Left renal cortex interstitium (tissue), 4 donors: ENCODE measurements around the gene LAMP5. TPM values are rescaled to one million over a fixed set of nuclear protein-coding genes. Genes with fewer than 3 reads are reported as not detected.

Experiments
- DNase-seq, 4 donors: peaks; one replicate each; pipeline ENCODE4 v3.0.0-alpha.2; 2013; ENCODE audit warnings: low read depth in 4 of 4, low spot score in 2 of 4, missing footprints in 1 of 4
- polyA plus RNA-seq, 4 donors: library from polyadenylated mRNA; unstranded; fragments of 120-200 nt; gene quantifications; one replicate each; pipeline ENCODE4 v1.2.1, GENCODE V29; 2013; ENCODE audit not compliant: insufficient read length in 4 of 4

The LAMP5 gene
- polyA plus RNA-seq, 4 donors: 4.5 to 7.5 (median 5.9) TPM

DNA sequence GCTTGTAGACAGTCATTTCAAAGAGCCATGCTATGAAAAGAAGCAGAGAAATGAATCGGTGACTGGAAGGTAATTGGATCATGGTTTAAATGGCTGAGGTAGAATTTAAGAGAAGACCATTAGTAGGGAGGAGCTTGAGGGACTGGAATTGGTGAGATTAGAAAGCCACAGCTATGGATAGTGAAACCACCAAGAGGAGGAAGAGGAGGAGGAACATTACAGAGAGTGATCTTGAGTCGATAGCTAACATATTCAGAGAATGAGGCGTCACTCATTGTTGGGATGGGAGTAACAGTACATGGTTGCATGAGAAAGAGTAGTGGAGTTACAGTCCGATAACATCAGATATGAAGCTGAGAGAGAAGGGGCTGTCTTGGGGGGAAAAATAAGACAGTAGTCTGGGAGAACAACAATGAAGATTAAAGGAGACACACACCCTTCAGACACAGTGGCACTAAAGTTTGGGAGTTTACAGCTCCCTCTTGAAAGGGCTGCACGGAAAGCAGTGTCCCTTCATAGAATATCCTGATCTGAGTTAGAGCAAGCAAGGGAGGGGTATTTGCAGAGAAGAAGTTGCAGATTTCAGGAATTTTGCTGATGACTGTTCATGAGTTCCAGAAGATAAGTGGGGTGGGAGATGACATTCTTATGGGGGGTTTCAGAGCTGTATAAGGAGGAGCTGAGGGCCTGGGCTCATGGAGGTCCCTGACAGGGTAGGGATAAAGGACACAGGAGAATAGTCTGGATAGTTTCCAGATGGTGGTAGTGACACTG lies 15.1 kb upstream of the LAMP5 start:
- DNase-seq: no peak

DNA sequence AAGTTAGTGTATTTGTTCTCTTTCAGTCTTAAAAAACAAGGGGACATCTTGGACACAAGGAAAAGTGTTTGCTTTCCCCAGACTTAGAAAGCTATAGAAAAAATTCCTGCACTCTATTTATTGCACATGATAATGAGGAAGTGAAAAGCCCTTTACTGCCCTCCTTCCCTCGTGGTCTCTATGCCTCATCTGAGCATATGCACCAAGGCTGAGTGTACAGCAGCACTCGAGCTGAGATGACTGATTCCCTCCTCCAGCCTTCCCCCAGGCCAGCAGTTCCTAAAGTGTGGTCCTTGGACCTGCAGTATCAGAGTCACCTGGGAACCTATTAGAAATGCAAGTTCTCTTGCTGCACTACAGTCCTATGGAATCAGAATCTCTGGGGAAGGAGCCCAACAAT lies 14.3 kb upstream of the LAMP5 start:
- no peak for DNase-seq

DNA sequence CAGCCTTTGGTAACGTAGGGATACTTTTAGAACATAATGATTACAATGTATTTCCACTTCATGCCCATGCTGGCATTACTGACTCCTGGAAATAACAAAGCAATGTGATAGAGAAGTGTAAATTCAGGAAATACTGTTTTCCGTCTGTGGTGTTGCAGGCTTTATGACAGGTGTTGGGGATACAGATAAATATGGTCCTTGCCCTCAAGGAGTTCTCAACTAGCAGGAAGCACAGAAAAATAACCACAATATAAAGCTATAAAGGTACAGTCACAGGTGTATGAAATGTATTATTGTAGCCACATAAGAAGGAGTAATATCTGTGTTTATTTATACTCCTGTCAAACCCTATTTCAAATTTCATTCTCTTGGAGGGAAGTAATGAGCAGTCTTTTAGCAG lies 12.9 kb upstream of the LAMP5 start:
- no peak for DNase-seq

DNA sequence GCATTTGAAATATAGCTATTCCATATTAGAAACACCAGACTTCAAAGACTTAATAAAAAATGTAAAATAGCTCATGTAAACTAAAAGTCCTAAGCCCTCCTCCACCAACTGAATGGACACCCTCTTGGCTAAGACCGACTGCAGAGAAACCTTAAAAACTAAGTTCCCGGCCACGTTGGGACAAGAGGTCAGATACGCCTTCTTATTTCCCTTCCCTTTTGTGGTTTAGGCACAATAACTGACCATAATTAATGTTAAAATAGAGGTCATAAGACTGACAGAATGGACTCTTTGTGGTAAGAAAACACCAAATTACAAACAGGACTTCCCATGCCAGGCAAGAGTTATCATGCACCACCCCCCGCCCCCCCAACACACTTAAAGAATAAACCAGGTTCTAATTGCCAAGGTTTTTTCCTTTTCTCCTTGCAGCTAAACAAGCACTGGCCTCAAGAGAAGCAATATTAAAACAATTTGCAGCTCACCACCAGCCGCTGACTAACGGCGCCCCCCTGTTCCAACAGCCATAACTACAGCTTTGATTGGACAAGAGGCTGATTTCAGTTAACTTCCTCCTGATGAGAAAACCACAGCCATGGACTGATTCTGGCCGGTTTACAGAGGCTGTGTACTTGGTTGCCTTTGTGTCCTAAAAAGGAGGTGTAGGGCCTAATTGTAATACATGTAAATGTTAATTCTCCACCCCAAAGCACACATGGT lies 10.7 kb upstream of the LAMP5 start:
- no peak for DNase-seq

DNA sequence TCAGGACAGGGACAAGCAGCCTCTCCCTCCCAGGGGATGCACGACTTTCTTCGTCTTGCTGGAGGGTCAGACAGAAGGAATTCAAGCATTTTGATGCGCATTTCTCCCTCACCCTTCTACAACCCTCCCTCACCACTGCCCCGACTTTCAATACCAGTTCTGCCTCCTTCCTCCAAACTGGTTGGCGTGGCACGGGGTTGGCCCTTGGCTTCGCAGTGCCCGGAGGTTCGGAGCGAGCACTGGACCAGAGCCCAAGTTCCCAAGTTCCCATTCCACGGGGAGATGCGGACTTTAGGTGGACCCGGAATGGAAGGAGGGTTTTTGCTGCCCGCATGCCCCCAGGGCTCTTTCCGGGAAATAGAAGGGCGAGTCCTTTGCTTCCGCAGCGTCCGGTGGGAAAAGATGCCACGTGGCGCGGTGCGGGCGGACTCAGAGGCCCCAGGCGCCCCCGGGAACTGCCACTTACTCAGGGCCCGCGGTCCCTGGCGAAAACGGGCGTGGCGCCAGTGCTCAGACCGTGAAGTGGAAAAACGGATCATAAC lies 8.0 kb upstream of the LAMP5 start:
- DNase-seq: no peak

DNA sequence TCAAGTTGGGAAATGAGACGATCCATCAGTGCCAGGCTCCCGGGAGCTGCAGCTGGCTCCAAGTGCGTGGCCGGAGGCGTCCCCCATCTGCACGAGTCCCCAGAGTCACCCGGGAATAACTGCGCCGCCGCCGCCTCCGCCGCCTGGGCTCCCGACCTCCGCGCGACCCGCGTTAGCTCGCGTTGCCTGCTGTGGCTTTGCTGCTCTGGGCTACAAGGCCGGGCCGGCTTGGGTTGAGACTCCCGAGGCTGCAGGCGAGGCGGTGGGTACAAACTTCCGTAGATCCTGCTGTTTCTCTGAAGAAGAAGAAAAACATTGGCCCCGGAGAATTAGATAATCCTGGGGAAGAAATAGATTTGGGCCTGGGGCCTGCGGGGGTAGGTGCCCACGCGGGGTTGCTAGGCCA lies 7.4 kb upstream of the LAMP5 start:
- no peak for DNase-seq

DNA sequence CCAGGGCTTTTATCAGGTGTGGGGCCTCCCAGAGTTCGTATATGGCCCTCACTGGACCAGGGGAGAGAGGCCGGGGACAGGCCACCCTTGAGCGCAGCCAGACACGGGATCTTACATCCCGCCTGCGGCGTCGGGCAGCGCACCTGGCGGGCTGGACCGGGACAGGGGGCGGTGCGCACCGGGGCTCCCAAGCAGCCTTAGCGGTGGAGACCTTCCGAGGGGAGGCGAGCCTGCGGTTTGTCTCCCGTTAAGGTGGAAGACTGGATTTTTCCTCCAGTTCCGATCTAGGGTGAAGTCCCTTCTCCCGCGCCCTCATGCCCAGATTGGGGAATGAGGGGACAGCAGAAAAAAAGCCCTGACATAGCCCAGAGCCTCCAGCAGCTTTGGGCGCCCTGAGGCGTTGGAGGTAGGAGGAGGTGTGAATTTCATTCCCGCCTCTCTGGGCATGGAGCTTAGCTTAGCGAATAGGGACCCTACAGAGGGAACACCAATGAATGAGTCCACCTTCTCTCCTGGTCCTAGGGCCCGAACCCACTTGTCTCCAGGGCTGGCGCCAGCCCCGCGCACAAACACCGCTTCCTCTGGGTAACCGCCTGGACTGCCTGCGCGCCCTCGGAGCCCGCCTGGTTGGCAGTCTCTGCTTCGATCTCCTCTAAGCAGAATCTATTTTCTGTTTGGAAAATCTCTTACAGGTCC lies 6.7 kb upstream of the LAMP5 start:
- DNase-seq: no peak

DNA sequence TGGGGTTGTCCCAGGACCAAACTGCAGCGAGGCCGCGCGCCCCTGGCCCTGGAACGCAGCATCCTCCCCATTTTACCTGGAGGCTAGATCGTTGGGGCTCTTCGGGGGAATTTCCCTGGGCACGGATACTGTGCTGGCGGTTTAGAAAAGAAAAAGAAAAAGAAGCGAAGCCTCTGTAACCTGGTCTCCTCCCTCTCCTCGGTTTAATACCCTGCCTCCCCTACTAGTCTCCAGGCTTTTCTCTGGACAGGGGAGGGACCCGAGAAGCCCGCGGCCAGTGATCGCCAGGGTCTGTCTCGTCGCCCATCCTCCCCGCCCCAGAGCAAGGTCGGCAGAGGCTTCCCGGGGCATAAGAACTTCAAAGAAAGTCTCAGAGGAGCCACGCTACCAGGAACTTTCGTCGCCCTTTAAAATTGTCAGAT lies 6.1 kb upstream of the LAMP5 start:
- DNase-seq: no peak

DNA sequence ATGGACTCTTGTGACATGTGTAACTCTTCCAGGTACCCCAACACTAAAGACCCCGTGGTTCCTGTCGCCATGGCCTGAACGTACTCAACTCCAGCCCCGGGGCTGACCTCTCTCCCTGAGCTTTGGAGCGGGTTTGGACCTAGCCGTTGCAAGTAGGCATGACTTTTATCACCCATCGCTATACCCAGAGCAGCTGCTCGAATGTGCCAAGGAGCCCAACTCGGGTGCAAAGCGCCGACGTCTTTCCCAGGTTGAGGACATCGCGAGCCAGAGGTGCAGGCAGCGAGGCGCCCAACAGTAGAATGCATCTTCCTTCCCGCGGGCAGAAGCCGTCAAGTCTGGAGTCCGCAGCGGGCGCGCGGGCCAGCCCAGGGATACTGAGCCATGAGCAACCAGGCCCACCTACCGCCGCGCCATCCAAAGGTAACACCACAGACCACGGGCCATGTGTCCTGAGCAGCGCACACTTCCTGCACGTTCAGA lies 5.7 kb upstream of the LAMP5 start:
- DNase-seq: no peak

DNA sequence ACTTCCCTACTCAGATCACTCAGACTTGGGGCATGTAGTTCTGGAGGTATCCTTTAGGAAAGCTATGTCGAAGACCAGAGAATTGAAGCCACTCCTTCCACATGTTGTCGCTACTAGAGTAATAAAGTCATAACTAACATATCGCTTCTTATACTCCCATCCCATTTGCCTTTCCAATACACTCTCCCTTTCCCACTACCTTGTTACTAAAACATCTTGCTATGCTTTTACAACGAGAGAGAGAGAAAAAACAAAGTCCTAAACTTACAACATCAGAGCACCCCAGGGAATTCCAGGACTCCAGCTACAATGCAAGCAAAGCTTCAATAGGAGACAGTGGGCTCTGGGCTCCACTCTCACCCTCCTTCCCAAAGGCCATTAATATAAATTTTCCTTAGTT lies 5.1 kb upstream of the LAMP5 start:
- DNase-seq: no peak

DNA sequence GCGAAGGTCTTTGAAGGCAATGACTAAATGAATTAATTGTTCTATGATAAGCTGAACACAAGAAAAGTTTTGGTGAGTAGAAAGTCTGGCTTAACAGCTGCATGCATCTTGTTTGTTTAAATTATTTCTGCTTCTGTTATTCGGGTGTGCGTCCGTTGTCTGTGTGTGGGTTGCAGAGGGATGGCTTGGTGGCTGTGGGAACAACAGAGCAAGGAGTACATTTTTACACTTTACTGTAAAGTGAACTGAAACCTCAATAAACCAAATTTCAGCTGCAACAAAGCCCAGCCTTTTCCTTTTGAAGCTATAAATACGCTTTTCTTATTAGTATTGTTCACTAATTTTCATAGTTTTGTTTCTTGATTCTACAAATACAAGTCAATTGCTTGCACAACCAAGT lies 3.5 kb upstream of the LAMP5 start:
- no peak for DNase-seq

DNA sequence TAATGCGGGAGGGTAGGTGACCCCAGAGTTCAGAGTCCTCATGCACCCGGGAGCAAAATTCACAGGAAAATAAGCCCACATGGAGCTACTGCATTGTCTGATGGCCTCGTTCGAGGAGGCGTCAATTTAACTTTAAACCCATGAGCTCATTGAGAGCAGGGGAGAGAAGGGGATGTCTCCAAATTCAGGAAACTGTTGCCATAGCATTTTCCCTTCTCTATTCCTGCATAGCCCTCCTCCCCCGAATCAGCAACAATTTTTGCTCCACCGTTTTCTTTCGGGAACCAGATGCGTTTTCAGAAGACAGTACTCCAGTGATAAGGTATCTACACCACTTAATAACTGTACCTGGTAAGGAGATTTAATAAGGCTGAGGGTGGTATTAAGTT lies 324 bp upstream of the LAMP5 start:
- DNase-seq: no peak

DNA sequence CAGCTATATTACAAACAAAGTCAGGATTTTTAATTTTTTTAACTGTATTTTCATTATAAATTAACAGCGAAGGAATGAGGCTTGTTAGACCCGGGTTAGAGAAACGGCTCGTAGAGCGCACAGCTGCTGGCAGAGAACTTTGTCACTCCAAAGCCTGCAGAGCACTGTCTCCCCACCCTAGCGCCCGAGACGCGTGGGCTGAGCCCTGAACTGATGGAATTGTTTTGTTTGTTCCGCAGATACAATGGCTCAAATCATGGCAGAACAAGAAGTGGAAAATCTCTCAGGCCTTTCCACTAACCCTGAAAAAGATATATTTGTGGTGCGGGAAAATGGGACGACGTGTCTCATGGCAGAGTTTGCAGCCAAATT lies 810 bp downstream of the LAMP5 start:
- no peak for DNase-seq

DNA sequence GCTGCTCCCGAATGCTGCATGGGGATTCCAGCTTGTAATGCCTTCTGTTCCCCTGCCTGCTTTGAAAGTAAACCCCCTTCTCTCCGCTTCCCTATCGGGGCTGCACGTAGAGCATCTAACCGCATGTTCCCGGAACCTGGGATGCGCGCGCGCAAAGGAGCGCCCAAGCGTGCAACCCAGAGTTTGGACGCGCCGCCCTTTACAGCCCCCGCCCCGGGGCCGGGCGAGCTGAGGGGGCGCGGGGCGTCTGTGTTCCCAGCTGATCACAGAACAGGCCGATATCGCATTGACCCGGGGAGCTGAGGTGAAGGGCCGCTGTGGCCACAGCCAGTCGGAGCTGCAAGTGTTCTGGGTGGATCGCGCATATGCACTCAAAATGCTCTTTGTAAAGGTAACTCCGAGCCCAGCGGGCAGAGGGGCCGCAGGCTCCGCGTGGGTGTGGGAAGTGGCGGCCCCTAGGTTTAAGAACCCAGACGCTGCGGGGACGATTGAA lies 1.4 kb downstream of the LAMP5 start:
- DNase-seq: no peak

DNA sequence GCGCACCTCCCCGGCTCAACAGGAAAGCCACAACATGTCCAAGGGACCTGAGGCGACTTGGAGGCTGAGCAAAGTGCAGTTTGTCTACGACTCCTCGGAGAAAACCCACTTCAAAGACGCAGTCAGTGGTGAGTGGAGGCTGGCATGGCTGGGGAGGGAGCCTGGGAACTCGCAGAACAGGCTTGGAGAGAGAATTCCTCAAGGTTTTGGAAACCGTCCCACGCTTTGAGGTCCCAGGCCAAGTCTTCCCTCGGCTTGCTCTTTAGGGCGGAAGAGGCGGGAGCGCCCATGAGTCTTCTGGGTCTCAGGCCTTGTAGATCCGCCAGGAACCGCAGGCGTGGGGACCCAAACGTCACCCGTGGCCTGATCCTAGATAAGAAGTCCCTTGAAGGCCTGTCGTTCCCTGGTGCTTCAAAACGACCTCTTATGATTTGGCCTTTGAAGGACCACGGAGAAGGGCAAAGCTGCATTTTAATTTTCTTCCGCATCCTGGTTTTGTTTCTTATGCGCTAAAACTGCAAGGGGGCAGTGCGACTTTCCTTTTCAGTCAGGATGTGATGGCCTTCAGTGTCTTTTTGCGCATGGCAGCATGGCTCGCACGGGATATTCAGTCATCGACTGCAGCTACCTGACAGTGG lies 2.0 kb downstream of the LAMP5 start:
- DNase-seq: no peak

DNA sequence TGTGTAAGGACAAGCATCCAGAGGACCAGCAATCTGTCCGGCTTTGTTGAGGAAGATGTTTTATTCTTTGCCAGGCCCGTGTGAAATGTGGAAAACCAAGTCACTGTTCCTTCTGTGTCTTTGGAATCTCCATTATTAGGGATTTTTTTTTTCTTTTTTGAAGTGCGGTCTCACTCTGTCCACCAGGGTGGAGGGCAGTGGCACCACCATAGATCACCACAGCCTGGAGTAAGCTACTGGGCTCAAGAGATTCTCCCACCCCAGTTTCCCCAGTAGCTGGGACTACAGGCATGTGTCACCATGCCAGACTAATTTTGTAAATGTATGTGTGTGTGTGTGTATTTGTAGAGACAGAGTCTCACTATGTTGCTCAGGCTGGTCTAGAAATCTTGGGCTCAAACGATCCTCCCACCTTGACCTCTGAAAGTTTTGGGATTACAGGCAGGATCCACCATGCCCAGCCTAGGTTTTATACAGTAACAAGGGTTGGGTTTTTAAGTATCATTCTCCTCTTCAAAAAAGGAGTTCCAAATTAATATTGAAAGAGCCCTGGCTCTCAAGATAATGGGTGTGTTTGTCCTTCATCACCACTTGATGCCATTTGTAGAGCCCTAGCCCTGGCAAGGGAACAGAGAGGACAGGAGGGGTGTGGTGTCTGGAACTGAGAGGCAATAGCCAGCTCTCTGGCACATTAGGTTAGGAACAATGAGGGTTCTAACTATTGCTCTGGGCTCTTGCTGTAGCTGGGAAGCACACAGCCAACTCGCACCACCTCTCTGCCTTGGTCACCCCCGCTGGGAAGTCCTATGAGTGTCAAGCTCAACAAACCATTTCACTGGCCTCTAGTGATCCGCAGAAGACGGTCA lies 3.1 kb downstream of the LAMP5 start:
- no peak for DNase-seq

DNA sequence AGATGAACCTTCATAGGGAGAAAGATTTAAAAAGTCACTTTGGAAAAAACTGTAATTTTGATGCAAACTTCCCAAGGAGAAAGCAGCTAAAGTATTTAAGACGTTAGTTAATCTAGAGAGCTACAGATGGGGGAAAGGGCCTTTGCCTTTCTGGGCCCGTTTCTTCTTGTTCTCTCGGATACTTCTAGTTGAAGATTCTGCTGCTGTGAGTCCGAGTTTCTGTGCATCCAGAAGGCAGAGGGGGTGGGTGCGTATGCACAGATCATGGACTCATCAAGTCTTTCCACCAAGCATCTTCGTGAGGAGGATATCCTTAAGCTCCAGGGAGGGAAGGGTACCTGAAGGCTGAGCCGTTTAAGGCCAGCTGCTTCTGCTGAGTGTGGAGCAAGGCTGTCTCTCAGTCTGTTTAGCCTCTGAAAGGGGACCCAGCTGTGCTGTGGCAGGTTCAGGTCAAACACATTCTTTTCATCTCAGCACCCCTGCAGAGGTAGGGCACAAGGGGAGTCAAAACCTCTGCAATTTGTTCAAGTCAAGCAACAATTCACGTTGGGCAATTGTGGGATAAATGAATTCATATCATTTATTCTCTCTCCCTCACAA lies 4.3 kb downstream of the LAMP5 start:
- no peak for DNase-seq

DNA sequence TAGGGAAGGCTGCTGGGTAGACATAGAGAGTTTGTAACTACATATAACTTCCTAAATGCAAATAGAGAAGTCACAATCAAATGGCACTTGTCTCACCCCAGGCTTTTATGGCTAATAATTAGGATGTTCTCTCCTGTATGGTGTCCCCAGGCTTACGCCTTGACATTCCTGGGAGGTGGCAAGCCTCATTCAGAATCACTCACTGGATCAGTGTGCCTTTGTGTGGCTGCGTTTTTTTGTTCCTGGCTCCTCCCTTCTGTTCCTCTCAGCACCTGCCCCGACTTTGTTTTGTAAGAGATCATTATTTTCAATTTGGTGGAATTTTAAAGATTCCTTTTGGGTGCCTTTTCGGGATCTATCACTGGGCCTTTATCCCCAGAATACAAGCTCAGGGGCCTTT lies 5.7 kb downstream of the LAMP5 start:
- DNase-seq: no peak

DNA sequence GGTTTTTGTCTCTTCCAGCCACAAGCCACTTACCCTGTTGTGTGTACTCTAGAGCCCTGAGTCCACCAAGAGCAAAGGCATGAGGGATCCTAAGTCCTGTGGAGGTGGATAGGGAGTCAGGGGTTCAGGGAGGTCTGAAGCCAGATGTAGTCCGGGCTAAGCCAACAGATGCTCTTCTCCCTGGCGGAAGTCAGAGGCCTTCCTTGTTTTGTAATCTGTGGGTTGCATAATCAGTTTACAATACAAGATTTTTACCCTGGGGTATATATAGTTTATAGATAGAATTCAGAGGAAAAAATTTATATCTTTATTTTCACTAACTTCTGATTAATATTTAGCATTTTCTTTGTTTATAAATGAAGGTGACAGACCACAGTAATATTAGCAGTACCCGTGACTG lies 9.2 kb downstream of the LAMP5 start:
- DNase-seq: no peak
